ENCODE data around the gene VAT1L.
A peak's percentile ranks its signal among the peaks of the same experiment; 100 is the strongest.

Gene VAT1L

DNA sequence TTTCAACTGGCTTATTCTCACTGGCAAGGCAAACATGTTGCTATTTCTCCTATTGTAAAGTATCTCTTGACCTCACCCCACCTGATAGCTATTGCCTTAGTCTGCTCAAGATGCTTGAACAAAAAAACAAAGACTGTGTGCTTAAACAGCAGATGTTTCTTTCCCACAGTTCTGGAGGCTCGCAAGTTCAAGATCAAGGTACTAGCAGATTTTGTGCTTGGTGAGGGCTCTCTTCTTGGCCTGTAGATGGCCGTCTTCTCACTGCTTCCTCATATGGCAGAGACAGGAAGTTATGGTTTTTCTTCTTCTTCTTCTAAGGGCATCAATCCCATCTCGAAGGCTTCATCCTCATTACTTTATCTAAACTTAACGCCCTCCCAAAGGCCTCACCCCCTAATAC is 124.3 kb downstream of the VAT1L start:
- DNase-seq = no peak
- no peak overlapping the region for H3K4me3 Mint-ChIP-seq
- H3K27me3 Mint-ChIP-seq (ENCODE audit: low read depth, poor library complexity) = peaks cover 7% of the 10 kb centered on the region
- no peaks in the 10 kb centered on the region for H3K9me3 Mint-ChIP-seq
- TF ChIP-seq, protein P1, sequence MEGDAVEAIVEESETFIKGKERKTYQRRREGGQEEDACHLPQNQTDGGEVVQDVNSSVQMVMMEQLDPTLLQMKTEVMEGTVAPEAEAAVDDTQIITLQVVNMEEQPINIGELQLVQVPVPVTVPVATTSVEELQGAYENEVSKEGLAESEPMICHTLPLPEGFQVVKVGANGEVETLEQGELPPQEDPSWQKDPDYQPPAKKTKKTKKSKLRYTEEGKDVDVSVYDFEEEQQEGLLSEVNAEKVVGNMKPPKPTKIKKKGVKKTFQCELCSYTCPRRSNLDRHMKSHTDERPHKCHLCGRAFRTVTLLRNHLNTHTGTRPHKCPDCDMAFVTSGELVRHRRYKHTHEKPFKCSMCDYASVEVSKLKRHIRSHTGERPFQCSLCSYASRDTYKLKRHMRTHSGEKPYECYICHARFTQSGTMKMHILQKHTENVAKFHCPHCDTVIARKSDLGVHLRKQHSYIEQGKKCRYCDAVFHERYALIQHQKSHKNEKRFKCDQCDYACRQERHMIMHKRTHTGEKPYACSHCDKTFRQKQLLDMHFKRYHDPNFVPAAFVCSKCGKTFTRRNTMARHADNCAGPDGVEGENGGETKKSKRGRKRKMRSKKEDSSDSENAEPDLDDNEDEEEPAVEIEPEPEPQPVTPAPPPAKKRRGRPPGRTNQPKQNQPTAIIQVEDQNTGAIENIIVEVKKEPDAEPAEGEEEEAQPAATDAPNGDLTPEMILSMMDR (IDR thresholded peaks at IDR 0.05) = no peak
- peaks cover 22% of the 10 kb centered on the region for H3K4me1 Mint-ChIP-seq
- H3K36me3 Mint-ChIP-seq (ENCODE audit: low read depth) = no peaks in the 10 kb centered on the region
- no peak overlapping the region for H3K27ac Mint-ChIP-seq

DNA sequence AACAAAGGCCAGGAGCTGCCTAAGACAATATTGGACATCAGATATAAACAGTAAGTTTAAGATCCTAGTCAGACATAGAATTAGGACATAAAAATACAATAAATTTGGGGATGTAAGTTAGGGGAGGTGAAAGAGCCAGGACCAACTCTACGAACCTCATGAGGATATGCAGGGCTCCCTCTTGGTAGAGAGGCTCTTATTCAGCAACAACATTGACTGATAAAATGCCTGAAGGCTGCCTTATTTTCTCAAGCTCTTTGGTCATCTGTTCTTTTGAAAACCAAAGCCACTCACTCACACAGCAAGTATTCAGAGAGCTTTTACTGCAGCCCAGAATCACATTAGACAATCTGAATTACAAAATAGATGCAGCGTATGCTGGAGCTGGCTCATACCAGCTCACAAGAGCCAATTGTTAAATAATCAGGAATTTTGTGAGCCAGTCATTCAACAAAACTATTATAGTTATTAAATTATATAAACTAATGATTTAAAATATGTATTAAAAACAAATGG is 125.4 kb downstream of the VAT1L start:
- H3K27me3 Mint-ChIP-seq (ENCODE audit: low read depth, poor library complexity) = peaks cover 4% of the 10 kb centered on the region
- peaks cover 34% of the 10 kb centered on the region for H3K4me1 Mint-ChIP-seq
- no peak overlapping the region for H3K4me3 Mint-ChIP-seq
- no peaks in the 10 kb centered on the region for H3K9me3 Mint-ChIP-seq
- no peaks in the 10 kb centered on the region for H3K36me3 Mint-ChIP-seq (ENCODE audit: low read depth)
- no peak overlapping the region for H3K27ac Mint-ChIP-seq
- no peak for DNase-seq
- TF ChIP-seq, protein P1 (IDR thresholded peaks at IDR 0.05) = no peak

DNA sequence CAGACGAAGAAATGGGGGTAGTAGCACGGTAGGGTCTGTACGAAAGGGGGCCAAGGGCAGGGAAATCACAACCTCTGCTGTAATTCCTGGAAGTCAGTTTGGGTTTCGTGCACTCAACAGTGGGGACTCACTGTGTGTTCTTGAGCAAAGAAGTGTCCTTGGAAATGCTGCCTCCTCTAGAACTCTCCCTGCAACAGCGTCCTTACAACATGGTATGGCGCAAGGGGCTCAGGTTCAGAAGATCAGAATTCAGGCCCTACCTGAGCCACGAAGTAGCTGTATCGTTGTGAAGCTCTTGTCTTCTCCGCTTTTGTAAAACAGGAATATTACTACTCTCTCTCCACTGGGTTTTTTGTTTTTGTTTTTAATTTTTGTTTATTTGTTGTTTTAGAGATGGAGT is 127.7 kb downstream of the VAT1L start:
- Mint-ChIP-seq H3K36me3 (ENCODE audit: low read depth) (no peaks in the 10 kb centered on the region), H3K4me3 (no peak overlapping the region), H3K9me3 (no peaks in the 10 kb centered on the region), H3K27me3 (ENCODE audit: low read depth, poor library complexity) (no peaks in the 10 kb centered on the region), H3K27ac (no peak overlapping the region), H3K4me1 (peaks cover 48% of the 10 kb centered on the region)
- no peak for DNase-seq
- TF ChIP-seq, protein P1 (IDR thresholded peaks at IDR 0.05) = no peak

DNA sequence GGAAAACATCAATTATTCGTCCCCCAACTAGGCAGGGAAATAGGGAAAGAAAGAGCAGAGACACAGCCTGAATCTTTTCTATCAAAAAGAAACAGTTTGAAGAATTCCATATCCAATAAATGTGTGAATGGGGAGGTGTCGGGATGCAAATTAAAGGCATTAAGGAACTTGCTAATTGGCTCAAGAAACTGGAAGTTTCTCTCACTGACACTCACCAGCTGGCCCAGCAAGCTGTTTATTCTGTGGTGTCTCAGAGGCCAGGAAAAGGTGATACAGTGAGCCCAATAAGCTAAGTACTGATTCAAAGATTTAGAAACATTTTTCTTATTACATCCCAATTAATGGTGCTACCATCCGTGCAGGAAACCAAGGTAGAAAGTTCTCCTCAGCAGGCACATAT is 129.6 kb downstream of the VAT1L start:
- TF ChIP-seq, protein P1 (IDR thresholded peaks at IDR 0.05) = no peak
- Mint-ChIP-seq H3K4me3 (no peak overlapping the region), H3K27ac (peak overlapping the region; percentile 74), H3K4me1 (peaks cover 59% of the 10 kb centered on the region), H3K36me3 (ENCODE audit: low read depth) (no peaks in the 10 kb centered on the region), H3K27me3 (ENCODE audit: low read depth, poor library complexity) (peaks cover 5% of the 10 kb centered on the region), H3K9me3 (no peaks in the 10 kb centered on the region)
- DNase-seq = no peak

DNA sequence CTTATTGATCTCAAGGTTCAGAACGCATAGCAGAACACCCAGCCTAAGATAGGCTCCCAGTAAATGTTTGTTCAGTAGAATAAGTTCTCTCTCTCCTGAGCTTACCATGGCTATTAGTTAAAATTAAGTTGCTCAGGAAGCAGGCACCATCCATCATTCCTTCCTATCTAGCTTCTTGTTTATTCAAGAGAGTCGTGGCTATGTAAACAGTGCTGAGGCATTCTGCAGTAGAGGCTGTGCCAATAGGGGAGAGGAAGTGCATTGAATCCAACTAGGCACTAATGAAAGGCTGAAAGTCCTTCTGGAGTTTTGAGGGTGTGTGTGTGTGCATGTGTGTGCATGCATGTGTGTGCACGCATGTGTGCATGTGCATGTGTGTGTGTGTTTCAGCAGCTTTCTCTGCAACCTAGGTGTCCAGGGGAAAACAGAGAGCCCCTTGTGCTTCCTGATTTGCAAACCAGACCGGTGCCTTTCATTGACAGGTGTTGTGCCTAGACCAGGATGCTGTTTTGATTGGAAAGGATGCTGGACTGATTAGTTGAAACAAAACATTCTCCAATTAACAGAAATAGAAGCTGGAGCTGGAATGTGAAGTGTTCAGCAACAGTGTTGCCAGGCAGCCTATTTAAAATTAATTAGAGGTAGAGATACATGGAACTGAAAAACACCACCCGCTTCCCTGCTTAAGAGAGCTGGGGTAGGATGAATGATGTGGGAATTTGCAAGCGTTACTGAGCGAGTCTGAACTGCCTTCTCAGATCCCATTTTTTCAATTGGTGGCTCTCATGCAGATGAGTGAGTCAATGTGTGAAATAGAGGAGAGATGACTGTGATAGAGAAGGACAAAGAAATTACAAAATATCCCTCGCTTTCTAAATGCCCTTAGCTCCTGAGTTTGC is 130.7 kb downstream of the VAT1L start:
- TF ChIP-seq, protein P1 (IDR thresholded peaks at IDR 0.05) = no peak
- H3K4me3 Mint-ChIP-seq = peak overlapping the region; percentile 61
- DNase-seq = no peak
- no peaks in the 10 kb centered on the region for H3K9me3 Mint-ChIP-seq
- H3K4me1 Mint-ChIP-seq = peaks cover 69% of the 10 kb centered on the region
- H3K36me3 Mint-ChIP-seq (ENCODE audit: low read depth) = no peaks in the 10 kb centered on the region
- peak overlapping the region; percentile 20 for H3K27ac Mint-ChIP-seq
- peaks cover 5% of the 10 kb centered on the region for H3K27me3 Mint-ChIP-seq (ENCODE audit: low read depth, poor library complexity)
